MCF 10A (cell line): ENCODE measurements around the gene PORCN. TPM values are rescaled to one million over a fixed set of nuclear protein-coding genes. Genes with fewer than 3 reads are reported as not detected.

Experiments
- BruUV-seq: library from RNA; stranded (reverse); fragments of 400-500 nt; replicated peaks from 2 replicates; lab custom pipeline; 2021; lab: Mats Ljungman, UMichigan
- CTCF ChIA-PET: fragments of 300-600 bp; sonication (Branson Sonifier 250); formaldehyde crosslinking; extraction: SDS; loops from one replicate; lab custom pipeline; 2021; ENCODE audit warnings: antibody characterized with exemption, inconsistent platforms; lab: Yijun Ruan, JAX
- POLR2A ChIA-PET: fragments of 300-600, 350-650 bp; sonication (Branson Sonifier 250); formaldehyde crosslinking; extraction: SDS; loops from one replicate; lab custom pipeline; 2020; ENCODE audit warnings: antibody characterized with exemption, inconsistent platforms; lab: Yijun Ruan, JAX
- DNase-seq: peaks from one replicate; pipeline ENCODE4 v3.0.0-alpha.2; 2018; ENCODE audit not compliant: unreplicated experiment
- H3K27ac Mint-ChIP-seq: one replicate; pipeline ENCODE4 v1.8.0; 2022; ENCODE audit warnings: mild to moderate bottlenecking, low read depth, mixed read lengths; ENCODE audit not compliant: unreplicated experiment
- H3K27me3 Mint-ChIP-seq: one replicate; pipeline ENCODE4 v1.8.0; 2022; ENCODE audit warnings: mixed read lengths; ENCODE audit not compliant: insufficient read depth, unreplicated experiment
- H3K36me3 Mint-ChIP-seq: one replicate; pipeline ENCODE4 v1.8.0; 2022; ENCODE audit warnings: mild to moderate bottlenecking, moderate library complexity, mixed read lengths; ENCODE audit not compliant: insufficient read depth, unreplicated experiment
- H3K4me1 Mint-ChIP-seq: one replicate; pipeline ENCODE4 v1.8.0; 2022; ENCODE audit warnings: mixed read lengths; ENCODE audit not compliant: insufficient read depth, unreplicated experiment
- H3K4me3 Mint-ChIP-seq: one replicate; pipeline ENCODE4 v1.8.0; 2022; ENCODE audit warnings: mild to moderate bottlenecking, moderate library complexity, mixed read lengths; ENCODE audit not compliant: unreplicated experiment
- H3K9me3 Mint-ChIP-seq: one replicate; pipeline ENCODE4 v1.8.0; 2022; ENCODE audit warnings: mixed read lengths; ENCODE audit not compliant: unreplicated experiment
- intact Hi-C: fragments of 100-400 bp; cut with micrococcal nuclease; formaldehyde crosslinking; loops from 2 replicates; pipeline ENCODE4 v1.14.1; 2022
- total RNA-seq: library from RNA; stranded (reverse); gene quantifications from 2 replicates; pipeline ENCODE4 v1.2.3, GENCODE V29; 2022
- TF ChIP-seq, protein P1 (sequence below): fragments of 200-600 bp; IDR thresholded peaks from one replicate; pipeline ENCODE4 v1.8.0; 2022; ENCODE audit warnings: antibody characterized with exemption, mild to moderate bottlenecking; ENCODE audit not compliant: unreplicated experiment

Gene PORCN
- total RNA-seq, 1 experiment from 2014 or later: 29.2 TPM

DNA sequence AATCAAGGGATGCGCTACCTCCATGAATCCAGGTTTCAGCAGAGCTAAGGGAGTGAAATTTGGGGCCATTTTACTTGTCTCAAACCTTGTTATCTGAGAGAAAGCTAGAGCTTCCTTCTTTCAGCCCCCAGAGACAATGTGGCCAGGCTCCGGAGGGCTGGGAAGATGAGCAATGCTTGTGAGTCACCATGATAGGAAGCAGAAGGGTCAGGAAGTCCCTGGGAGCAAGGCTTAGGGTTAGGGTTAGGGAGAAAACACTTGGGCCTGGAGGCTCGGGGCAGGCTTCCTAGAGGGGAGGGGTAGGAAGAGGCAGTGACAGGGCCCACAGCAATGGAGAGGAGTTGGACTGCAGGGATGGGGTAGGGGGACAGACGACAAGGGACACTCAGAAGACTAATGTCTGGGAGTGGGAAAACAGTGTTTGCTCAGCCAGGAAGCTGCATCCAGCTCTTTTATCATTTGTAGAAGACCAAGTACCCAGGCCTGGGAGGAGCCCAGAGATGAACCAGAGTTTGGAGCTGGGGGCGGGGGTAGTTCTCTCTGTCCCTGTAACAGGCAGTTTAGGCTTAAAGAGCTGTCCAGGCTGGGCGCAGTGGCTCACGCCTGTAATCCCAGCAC lies 16.4 kb upstream of the PORCN start:
- CTCF ChIA-PET: no interaction called here
- no peaks in the 10 kb centered on the region for H3K9me3 Mint-ChIP-seq
- H3K4me3 Mint-ChIP-seq: no peak overlapping the region
- POLR2A ChIA-PET: no interaction called here
- peak; percentile 36 for DNase-seq
- no peaks in the 10 kb centered on the region for H3K27me3 Mint-ChIP-seq
- H3K27ac Mint-ChIP-seq: peak overlapping the region; percentile 4
- intact Hi-C loops: loop anchor here (5.0 kb wide), 1 partner anchor 465 kb away; no protein-coding TSS in a partner anchor
- H3K4me1 Mint-ChIP-seq: peaks cover 21% of the 10 kb centered on the region
- BruUV-seq: no TSS peak
- TF ChIP-seq, protein P1, sequence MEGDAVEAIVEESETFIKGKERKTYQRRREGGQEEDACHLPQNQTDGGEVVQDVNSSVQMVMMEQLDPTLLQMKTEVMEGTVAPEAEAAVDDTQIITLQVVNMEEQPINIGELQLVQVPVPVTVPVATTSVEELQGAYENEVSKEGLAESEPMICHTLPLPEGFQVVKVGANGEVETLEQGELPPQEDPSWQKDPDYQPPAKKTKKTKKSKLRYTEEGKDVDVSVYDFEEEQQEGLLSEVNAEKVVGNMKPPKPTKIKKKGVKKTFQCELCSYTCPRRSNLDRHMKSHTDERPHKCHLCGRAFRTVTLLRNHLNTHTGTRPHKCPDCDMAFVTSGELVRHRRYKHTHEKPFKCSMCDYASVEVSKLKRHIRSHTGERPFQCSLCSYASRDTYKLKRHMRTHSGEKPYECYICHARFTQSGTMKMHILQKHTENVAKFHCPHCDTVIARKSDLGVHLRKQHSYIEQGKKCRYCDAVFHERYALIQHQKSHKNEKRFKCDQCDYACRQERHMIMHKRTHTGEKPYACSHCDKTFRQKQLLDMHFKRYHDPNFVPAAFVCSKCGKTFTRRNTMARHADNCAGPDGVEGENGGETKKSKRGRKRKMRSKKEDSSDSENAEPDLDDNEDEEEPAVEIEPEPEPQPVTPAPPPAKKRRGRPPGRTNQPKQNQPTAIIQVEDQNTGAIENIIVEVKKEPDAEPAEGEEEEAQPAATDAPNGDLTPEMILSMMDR: no peak
- no peaks in the 10 kb centered on the region for H3K36me3 Mint-ChIP-seq

DNA sequence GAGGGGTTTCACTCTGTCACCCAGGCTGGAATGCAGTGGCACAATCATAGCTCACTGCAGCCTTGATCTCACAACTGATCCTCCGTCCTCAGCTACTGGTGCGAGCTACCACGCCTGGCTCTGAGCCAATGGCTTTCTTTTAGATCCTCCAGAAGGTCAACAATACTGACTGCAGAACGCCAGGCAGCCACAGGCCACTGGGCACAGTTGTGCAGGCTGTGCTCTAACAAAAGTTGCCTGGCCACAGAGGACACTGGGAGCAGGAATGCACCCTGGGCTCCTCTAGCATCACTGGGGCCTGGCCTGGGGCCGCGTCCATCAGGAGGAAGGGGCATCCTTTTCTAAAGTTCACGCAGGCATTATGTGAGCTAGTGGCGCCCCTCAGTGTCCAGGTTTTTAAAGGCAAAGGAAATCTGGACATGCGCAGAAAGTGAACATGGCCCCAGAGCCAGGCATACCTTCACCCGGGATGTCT lies 14.9 kb upstream of the PORCN start:
- Mint-ChIP-seq H3K27ac (no peak overlapping the region), H3K27me3 (no peaks in the 10 kb centered on the region), H3K9me3 (no peaks in the 10 kb centered on the region), H3K4me3 (no peak overlapping the region), H3K4me1 (peaks cover 26% of the 10 kb centered on the region), H3K36me3 (no peaks in the 10 kb centered on the region)
- CTCF ChIA-PET: interaction anchor here (0.6 to 1.9 kb wide), 7 partner anchors 13 to 467 kb away, joined by 3 to 5 read pairs (median 4); no protein-coding TSS in a partner anchor
- peak; percentile 57 for DNase-seq
- intact Hi-C loops: loop anchor here (1.0 to 5.0 kb wide), 2 partner anchors 411 to 467 kb away; no protein-coding TSS in a partner anchor
- POLR2A ChIA-PET: no interaction called here
- BruUV-seq: no TSS peak
- TF ChIP-seq, protein P1: peak; percentile 33

DNA sequence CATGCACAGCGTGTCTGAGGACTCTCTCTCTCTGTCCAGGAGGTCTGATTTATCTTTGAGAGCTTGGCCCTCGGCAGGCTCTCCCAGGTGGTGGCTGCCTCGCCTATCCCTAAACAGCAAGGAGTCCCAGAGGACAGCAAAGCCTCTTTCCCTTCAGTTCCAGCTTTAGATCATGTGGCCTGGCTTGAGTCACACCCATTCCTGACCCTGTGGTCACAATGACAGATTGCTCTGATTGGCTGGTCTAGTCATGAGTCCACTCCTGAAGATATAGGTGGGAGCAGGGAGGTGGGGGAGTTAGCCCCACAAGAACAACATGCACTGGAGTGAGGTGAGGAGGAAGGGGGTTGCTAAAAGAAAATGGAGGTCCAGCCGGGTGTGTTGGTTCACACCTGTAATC lies 12.1 kb upstream of the PORCN start:
- Mint-ChIP-seq H3K4me3 (no peak overlapping the region), H3K4me1 (peaks cover 16% of the 10 kb centered on the region), H3K27ac (peak overlapping the region; percentile 47), H3K36me3 (no peaks in the 10 kb centered on the region), H3K9me3 (no peaks in the 10 kb centered on the region), H3K27me3 (no peaks in the 10 kb centered on the region)
- TF ChIP-seq, protein P1: no peak
- no peak for DNase-seq
- ChIA-PET CTCF (no interaction called here), POLR2A (no interaction called here)
- intact Hi-C loops: no loop called here
- no TSS peak for BruUV-seq

DNA sequence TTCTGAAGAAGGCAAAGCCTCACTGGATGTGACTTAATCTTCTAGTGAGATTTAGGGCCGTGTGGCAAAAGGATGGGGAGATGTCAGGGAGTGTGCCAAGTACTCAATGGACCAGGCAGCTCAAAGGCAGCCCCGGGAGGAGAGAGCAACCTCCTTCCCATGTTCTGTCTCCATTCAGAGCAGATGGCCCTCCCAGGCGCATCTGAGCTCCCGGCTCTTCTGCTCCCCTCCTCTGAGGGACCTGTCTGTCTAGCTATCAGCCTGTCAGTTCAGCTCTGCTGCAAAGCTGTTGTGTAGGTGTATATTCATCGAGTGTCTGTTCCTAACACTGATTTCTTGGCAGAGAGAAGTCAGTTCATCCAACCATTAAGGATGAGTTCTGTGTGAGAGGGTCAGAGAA lies 10.9 kb upstream of the PORCN start:
- peak overlapping the region; percentile 29 for H3K27ac Mint-ChIP-seq
- no peaks in the 10 kb centered on the region for H3K36me3 Mint-ChIP-seq
- DNase-seq: no peak
- intact Hi-C loops: no loop called here
- TF ChIP-seq, protein P1: no peak
- H3K9me3 Mint-ChIP-seq: no peaks in the 10 kb centered on the region
- ChIA-PET CTCF (interaction anchor here (0.6 to 1.3 kb wide), 4 partner anchors 23 to 154 kb away, joined by 3 to 5 read pairs (median 3); no protein-coding TSS in a partner anchor), POLR2A (interaction anchor here (0.5 to 1.1 kb wide), 2 partner anchors 42 to 511 kb away, joined by 3 read pairs; partner anchors contain the start of gene TBC1D25)
- no TSS peak for BruUV-seq
- H3K27me3 Mint-ChIP-seq: no peaks in the 10 kb centered on the region
- peaks cover 7% of the 10 kb centered on the region for H3K4me1 Mint-ChIP-seq
- no peak overlapping the region for H3K4me3 Mint-ChIP-seq
